Ascending aorta (tissue), 2 donors: Measurements from ENCODE around the gene KAZN. TPM values are rescaled to one million over a fixed set of nuclear protein-coding genes. Genes with fewer than 3 reads are reported as not detected.
A peak's percentile ranks its signal among the peaks of the same experiment; 100 is the strongest.

Experiments
- DNase-seq, 2 donors: peaks; one replicate each; pipeline ENCODE4 v3.0.0-alpha.2; 2019; ENCODE audit warnings: low spot score in 2 of 2
- H3K27ac ChIP-seq, 2 donors: fragments of 200-600 bp; sonication (generic); one replicate each; pipeline ENCODE4 v1.5.1; 2016 to 2017; ENCODE audit warnings: mild to moderate bottlenecking in 1 of 2
- H3K27me3 ChIP-seq: fragments of 200-600 bp; sonication (generic); one replicate; pipeline ENCODE4 v1.5.1; 2017
- H3K36me3 ChIP-seq, 2 donors: fragments of 200-600 bp; sonication (generic); one replicate each; pipeline ENCODE4 v1.5.1; 2016
- H3K4me1 ChIP-seq, 2 donors: fragments of 200-600 bp; sonication (generic); one replicate each; pipeline ENCODE4 v1.5.1; 2016 to 2017; ENCODE audit warnings: mild to moderate bottlenecking in 1 of 2
- H3K4me3 ChIP-seq, 2 donors: fragments of 200-600 bp; sonication (generic); one replicate each; pipeline ENCODE4 v1.5.1; 2016 to 2017; ENCODE audit warnings: mild to moderate bottlenecking in 1 of 2
- H3K9me3 ChIP-seq, 2 donors: fragments of 200-600 bp; sonication (generic); one replicate each; pipeline ENCODE4 v1.5.1; 2016
- intact Hi-C: fragments of 100-400 bp; cut with DNase I; formaldehyde crosslinking; loops from one replicate; pipeline ENCODE4 v1.15.1; 2023
- total RNA-seq: library from RNA; depleted of rRNA; stranded (reverse); fragments of >200 nt; gene quantifications from one replicate; pipeline ENCODE4 v1.1.0, GENCODE V29; 2016
- TF ChIP-seq, protein P1 (sequence below), 3 experiments: fragments of 200-600 bp in 2 of 3; fragments of 450-650 bp in 1 of 3; sonication (generic) in 2 of 3; IDR thresholded peaks; one replicate each; pipeline ENCODE4 v1.5.1; 2016 to 2019; ENCODE audit warnings: antibody characterized with exemption in 3 of 3, mild to moderate bottlenecking in 1 of 3, moderate library complexity in 1 of 3

KAZN gene
- total RNA-seq, 1 donor from 2014 or later: 58.5 TPM

DNA sequence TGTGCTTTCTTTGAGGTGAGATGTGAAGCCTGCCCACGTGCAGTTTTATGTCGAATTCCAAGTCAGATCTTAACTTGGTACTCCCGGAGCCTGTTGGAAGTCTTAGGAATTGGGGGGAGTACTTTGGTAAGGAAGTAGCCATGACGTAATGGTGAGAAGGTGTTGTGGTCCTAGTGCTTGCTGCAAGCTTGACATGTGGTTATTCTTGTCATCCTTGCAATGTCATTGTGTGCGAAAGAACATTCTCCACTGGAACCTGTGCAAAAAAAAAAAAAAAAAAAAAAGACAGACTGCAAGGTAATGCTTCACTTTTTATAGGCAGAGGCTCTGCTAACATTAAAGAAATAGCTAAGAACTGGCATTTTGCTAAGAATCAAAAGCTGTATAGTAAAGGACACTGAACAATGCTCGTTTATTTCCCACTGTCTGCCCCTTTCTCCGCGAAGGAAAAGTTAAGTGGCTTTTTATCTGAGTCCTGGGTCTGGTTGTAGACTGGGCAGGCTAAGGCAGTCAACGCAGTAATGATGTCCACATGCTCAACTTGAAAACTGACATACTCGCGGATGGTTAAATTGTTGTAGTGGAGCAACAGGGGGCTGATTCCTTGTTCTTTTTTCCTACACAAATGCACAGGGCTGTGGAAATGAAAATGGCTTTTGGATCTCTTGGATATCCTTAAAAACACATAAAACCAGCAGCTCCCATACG is 2.1 kb downstream of the KAZN start:
- H3K27me3 ChIP-seq: peaks cover 19% of the 10 kb centered on the region
- TF ChIP-seq, protein P1, sequence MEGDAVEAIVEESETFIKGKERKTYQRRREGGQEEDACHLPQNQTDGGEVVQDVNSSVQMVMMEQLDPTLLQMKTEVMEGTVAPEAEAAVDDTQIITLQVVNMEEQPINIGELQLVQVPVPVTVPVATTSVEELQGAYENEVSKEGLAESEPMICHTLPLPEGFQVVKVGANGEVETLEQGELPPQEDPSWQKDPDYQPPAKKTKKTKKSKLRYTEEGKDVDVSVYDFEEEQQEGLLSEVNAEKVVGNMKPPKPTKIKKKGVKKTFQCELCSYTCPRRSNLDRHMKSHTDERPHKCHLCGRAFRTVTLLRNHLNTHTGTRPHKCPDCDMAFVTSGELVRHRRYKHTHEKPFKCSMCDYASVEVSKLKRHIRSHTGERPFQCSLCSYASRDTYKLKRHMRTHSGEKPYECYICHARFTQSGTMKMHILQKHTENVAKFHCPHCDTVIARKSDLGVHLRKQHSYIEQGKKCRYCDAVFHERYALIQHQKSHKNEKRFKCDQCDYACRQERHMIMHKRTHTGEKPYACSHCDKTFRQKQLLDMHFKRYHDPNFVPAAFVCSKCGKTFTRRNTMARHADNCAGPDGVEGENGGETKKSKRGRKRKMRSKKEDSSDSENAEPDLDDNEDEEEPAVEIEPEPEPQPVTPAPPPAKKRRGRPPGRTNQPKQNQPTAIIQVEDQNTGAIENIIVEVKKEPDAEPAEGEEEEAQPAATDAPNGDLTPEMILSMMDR (IDR thresholded peaks at IDR 0.05): no peak

DNA sequence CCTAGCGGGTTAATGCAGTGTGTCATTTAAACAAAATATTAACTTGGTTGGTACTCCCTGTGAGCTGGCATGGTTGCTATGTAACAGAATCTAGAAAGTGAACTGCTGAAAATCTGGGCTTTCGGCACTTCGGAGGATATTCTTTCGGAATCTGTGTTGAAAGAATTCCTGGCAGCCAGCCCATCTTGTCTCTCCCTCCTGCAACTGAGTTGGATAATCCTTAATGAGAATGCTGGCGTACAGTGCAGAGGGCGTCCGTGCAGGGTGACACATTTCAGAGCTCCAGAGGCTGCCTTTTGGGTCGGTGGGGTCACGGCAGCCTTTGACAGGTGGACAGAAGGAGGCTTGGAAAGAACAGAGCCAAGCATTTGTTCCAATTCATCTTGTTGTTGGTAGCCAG is 3.7 kb downstream of the KAZN start:
- DNase-seq: peak in 1 of 2 donors; percentile 66
- intact Hi-C loops: no loop called here
- H3K4me1 ChIP-seq: peaks cover 0 to 2% of the 10 kb centered on the region in 2 donors
- no peak overlapping the region for H3K4me3 ChIP-seq
- H3K9me3 ChIP-seq: no peaks in the 10 kb centered on the region
- H3K27me3 ChIP-seq: peaks cover 19% of the 10 kb centered on the region
- no peak overlapping the region for H3K27ac ChIP-seq
- H3K36me3 ChIP-seq: no peaks in the 10 kb centered on the region
- TF ChIP-seq, protein P1 (IDR thresholded peaks at IDR 0.05): no peak

More for the DNA sequence above, 2.1 kb downstream of the KAZN start:
- intact Hi-C loops: no loop called here
- Histone ChIP-seq H3K36me3 (no peaks in the 10 kb centered on the region), H3K27ac (no peak overlapping the region), H3K9me3 (no peaks in the 10 kb centered on the region), H3K4me1 (peaks cover 0 to 2% of the 10 kb centered on the region in 2 donors), H3K4me3 (no peak overlapping the region)
- no peak for DNase-seq

DNA sequence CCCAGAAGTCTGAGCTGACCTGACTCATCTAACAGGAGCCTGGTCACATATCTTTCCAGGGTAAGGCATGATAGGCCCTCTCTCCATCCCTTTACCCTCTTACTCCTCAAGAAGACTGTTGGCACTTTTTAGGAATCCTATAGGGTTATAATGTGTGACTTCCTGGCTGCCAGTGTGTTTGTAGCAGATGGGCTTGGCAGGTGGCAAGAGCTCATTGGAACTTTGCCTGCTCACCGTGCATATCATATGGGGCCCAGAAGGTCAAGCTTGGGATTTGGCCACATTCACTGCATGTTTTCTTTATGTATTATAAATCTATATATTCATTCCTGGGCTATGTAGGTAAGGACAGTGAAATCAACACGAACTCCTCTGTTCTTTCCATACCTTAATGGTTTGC is 5.2 kb downstream of the KAZN start:
- H3K27me3 ChIP-seq: peaks cover 11% of the 10 kb centered on the region
- H3K4me3 ChIP-seq: no peak overlapping the region
- no peak overlapping the region for H3K27ac ChIP-seq
- no peak for DNase-seq
- H3K9me3 ChIP-seq: no peaks in the 10 kb centered on the region
- no peaks in the 10 kb centered on the region for H3K36me3 ChIP-seq
- TF ChIP-seq, protein P1 (IDR thresholded peaks at IDR 0.05): no peak
- intact Hi-C loops: no loop called here
- peaks cover 0 to 2% of the 10 kb centered on the region in 2 donors for H3K4me1 ChIP-seq

DNA sequence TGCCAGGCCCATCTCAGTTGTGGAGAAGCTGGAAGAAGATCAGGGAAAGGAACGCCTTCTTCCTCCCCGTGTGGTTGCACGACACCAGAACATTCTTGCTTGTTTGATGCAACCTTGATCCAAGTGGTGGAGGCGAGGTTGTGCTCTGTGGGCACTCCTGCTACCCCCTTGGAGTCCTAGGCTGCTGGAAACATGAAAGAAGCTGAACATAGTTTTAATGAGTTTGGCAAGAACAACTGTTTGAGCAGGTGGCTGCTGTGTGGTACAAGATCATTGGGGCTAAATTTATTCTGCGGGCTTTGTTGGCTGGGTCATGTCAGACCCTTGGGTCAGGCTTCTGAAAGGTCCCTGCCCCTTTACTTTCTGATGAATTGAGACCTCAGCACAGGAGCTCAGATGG is 5.9 kb downstream of the KAZN start:
- no peaks in the 10 kb centered on the region for H3K4me1 ChIP-seq
- no peak for DNase-seq
- H3K4me3 ChIP-seq: no peak overlapping the region
- H3K27me3 ChIP-seq: peaks cover 3% of the 10 kb centered on the region
- intact Hi-C loops: no loop called here
- H3K36me3 ChIP-seq: no peaks in the 10 kb centered on the region
- no peak overlapping the region for H3K27ac ChIP-seq
- H3K9me3 ChIP-seq: no peaks in the 10 kb centered on the region
- TF ChIP-seq, protein P1 (IDR thresholded peaks at IDR 0.05): no peak

DNA sequence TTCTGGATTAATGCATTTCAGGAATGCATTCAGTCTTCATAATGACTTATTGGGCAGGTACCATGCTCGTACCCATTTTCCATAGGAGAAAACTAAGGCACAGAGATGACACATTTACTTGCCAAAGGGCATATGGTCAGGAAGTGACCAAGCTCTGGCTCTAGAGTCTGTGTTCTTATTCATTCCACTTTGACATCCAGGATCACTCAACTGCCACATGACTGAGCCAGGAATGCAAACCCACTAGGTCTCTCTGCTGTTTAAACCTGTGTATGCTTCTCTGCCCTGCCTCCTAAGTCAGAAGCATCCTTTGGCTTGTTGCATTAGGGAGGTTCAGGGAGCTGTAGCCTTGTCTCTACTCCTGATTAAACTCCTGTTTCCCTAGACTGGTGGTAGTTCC is 7.5 kb downstream of the KAZN start:
- no peak overlapping the region for H3K27ac ChIP-seq
- intact Hi-C loops: no loop called here
- H3K9me3 ChIP-seq: no peaks in the 10 kb centered on the region
- no peak for DNase-seq
- H3K27me3 ChIP-seq: no peaks in the 10 kb centered on the region
- TF ChIP-seq, protein P1 (IDR thresholded peaks at IDR 0.05): no peak
- no peaks in the 10 kb centered on the region for H3K4me1 ChIP-seq
- H3K4me3 ChIP-seq: no peak overlapping the region
- no peaks in the 10 kb centered on the region for H3K36me3 ChIP-seq
